PC-3 (cell line): ENCODE measurements around the gene ZNF629.

Experiments
- CTCF ChIP-seq: fragments of 300-600 bp; sonication (generic); conservative IDR thresholded peaks from 2 replicates; pipeline ENCODE4 v1.5.1; 2017; ENCODE audit warnings: antibody characterized with exemption, low read depth, mild to moderate bottlenecking, low read length
- EZH2phosphoT487 ChIP-seq: fragments of 300-600 bp; sonication (generic); IDR thresholded peaks from 2 replicates; pipeline ENCODE4 v1.6.1; 2018; ENCODE audit warnings: mild to moderate bottlenecking, antibody characterized with exemption, low read length, borderline replicate concordance

GRCh38 chr16:30775131-30775391, 11.9 kb downstream of the ZNF629 start:
- no peak for TF ChIP-seq CTCF
- TF ChIP-seq EZH2phosphoT487: no peak
